Measurements from ENCODE around the gene ATG2B. TPM values are rescaled to one million over a fixed set of nuclear protein-coding genes. Genes with fewer than 3 reads are reported as not detected.

Gene ATG2B
- total and polyA plus RNA-seq, 4 experiments from 2014 or later, result 1.0 to 37.8 (median 15.8) TPM

DNA sequence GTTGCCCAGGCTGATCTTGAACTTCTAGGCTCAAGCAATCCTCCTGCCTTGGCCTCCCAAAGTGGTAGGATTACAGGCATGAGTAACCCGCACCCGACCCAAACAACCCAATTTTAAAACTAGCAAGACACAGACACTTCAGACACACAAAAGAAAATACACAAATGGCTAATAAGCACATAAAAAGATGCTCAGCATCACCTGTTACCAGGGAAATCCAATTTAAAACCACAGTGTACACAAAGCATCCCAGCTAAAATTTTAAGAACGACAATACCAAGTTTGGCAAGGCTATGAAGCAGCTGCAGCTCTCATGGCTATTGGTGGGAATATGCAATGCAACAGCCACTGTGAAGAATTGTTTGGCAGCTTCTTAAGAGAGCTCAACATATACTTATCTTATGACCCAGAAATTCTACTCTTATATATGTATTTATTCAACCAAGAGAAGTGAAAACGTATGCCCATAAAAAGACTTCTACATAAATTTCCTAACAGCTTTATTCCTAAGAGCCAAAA lies 65.1 kb downstream of the ATG2B start:
- peaks cover 5% of the 10 kb centered on the region for H3K36me3 ChIP-seq (ENCODE audit: insufficient read depth, low read length)
- no peaks in the 10 kb centered on the region for H3K9me3 ChIP-seq (ENCODE audit: control insufficient read depth in 1 of 2, low read length in 2 of 2)
- Mint-ChIP-seq H3K36me3 (peaks cover 32 to 44% of the 10 kb centered on the region in 2 donors), H3K4me3 (no peak overlapping the region), H3K27me3 (no peaks in the 10 kb centered on the region), H3K4me1 (no peaks in the 10 kb centered on the region), H3K27ac (peak overlapping the region in 1 of 7 donors; percentile 32), H3K9me3 (peaks cover 0 to 2% (median 0%) of the 10 kb centered on the region in 8 donors)
- no peak overlapping the region for H3K4me3 ChIP-seq (ENCODE audit: low read length in 2 of 2)
- intact Hi-C loops (cut with micrococcal nuclease), result no loop called here
- H3K27me3 ChIP-seq (ENCODE audit: insufficient read depth, low read length), result no peaks in the 10 kb centered on the region
- POLR2A ChIA-PET (ENCODE audit: partially characterized antibody), result no interaction called here
- no peak for DNase-seq
- CTCF ChIA-PET (ENCODE audit: partially characterized antibody), result interaction anchor here (0.9 to 5.0 kb wide), 6 partner anchors 9 to 126 kb away, joined by 3 to 36 read pairs (median 6); no protein-coding TSS in a partner anchor
- no peaks in the 10 kb centered on the region for H3K4me1 ChIP-seq (ENCODE audit: insufficient read depth, low read length)
- H3K27ac ChIP-seq (ENCODE audit: low read depth, low read length), result no peak overlapping the region

DNA sequence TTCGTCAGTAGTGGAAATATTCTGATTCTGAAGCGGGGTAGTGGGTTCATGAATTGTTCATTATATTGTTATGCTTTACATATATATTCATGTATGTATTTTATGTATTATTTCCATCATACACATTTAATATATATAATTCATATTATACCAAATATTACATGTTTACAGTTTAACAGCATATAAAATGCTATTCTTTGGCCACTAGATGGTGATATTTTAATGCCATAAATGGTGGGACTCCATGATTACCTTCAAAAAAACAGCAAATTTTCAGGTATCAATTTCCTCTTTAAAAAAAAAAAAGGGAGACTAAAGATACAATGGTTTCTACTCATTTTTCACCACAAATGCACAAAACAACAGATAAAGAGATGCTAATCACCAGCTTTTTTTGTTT lies 66.1 kb downstream of the ATG2B start:
- Histone ChIP-seq H3K27me3 (ENCODE audit: insufficient read depth, low read length) (no peaks in the 10 kb centered on the region), H3K9me3 (ENCODE audit: control insufficient read depth in 1 of 2, low read length in 2 of 2) (no peaks in the 10 kb centered on the region), H3K36me3 (ENCODE audit: insufficient read depth, low read length) (peaks cover 5% of the 10 kb centered on the region), H3K4me1 (ENCODE audit: insufficient read depth, low read length) (no peaks in the 10 kb centered on the region), H3K4me3 (ENCODE audit: low read length in 2 of 2) (no peak overlapping the region), H3K27ac (ENCODE audit: low read depth, low read length) (no peak overlapping the region)
- DNase-seq, result peak in 4 of 5 donors; percentile 24 to 37 (median 32)
- no peak overlapping the region for H3K4me3 Mint-ChIP-seq
- H3K36me3 Mint-ChIP-seq, result peaks cover 30 to 42% of the 10 kb centered on the region in 2 donors
- peaks cover 0 to 2% (median 0%) of the 10 kb centered on the region in 8 donors for H3K9me3 Mint-ChIP-seq
- no peaks in the 10 kb centered on the region for H3K4me1 Mint-ChIP-seq
- no peaks in the 10 kb centered on the region for H3K27me3 Mint-ChIP-seq
- ChIA-PET CTCF (ENCODE audit: partially characterized antibody) (interaction anchor here (0.9 to 5.0 kb wide), 7 partner anchors 11 to 130 kb away, joined by 3 to 36 read pairs (median 6); no protein-coding TSS in a partner anchor), POLR2A (ENCODE audit: partially characterized antibody) (no interaction called here)
- no peak overlapping the region for H3K27ac Mint-ChIP-seq
- intact Hi-C loops (cut with micrococcal nuclease), result no loop called here

GRCh38 chr14:96294246-96294645 lies 68.9 kb downstream of the ATG2B start:
- no peaks in the 10 kb centered on the region for H3K9me3 ChIP-seq (ENCODE audit: control insufficient read depth in 1 of 2, low read length in 2 of 2)
- Mint-ChIP-seq H3K27me3 (no peaks in the 10 kb centered on the region), H3K36me3 (peaks cover 40% of the 10 kb centered on the region in 2 donors), H3K4me1 (no peaks in the 10 kb centered on the region), H3K4me3 (no peak overlapping the region), H3K9me3 (peaks cover 0 to 2% (median 0%) of the 10 kb centered on the region in 8 donors), H3K27ac (peak overlapping the region in 1 of 7 donors; percentile 65)
- no peaks in the 10 kb centered on the region for H3K27me3 ChIP-seq (ENCODE audit: insufficient read depth, low read length)
- H3K36me3 ChIP-seq (ENCODE audit: insufficient read depth, low read length), result peaks cover 9% of the 10 kb centered on the region
- H3K4me3 ChIP-seq (ENCODE audit: low read length in 2 of 2), result no peak overlapping the region
- CTCF ChIA-PET (ENCODE audit: partially characterized antibody), result no interaction called here
- DNase-seq, result no peak
- intact Hi-C loops (cut with micrococcal nuclease), result no loop called here
- H3K27ac ChIP-seq (ENCODE audit: low read depth, low read length), result no peak overlapping the region
- POLR2A ChIA-PET (ENCODE audit: partially characterized antibody), result no interaction called here
- no peaks in the 10 kb centered on the region for H3K4me1 ChIP-seq (ENCODE audit: insufficient read depth, low read length)

DNA sequence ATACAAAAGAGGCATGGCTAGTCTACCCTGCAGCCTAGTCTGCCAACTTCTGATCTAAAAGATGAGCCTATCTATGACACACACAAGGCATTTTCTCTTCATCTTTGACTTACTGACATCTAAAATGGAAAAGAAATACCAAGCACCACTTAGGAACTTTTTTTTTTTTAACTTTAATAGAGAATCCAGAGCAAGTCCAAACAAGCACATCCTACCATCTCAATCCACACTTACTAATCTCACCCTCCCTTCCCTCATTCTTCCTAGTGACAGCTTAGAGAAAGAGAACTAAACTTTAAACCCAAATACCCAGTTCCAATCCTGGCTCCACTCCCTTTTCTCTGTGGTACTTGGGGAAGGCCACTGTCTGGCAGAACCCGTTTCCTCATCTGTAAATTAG lies 75.3 kb downstream of the ATG2B start:
- peak overlapping the region in 3 of 7 donors; percentile 17 to 43 (median 37) for H3K27ac Mint-ChIP-seq
- H3K36me3 ChIP-seq (ENCODE audit: insufficient read depth, low read length), result peaks cover 39% of the 10 kb centered on the region
- ChIA-PET CTCF (ENCODE audit: partially characterized antibody) (interaction anchor here (3.9 kb wide), 1 partner anchor 12 kb away, joined by 19 read pairs; no protein-coding TSS in a partner anchor), POLR2A (ENCODE audit: partially characterized antibody) (no interaction called here)
- no peaks in the 10 kb centered on the region for H3K27me3 ChIP-seq (ENCODE audit: insufficient read depth, low read length)
- no peaks in the 10 kb centered on the region for H3K4me1 Mint-ChIP-seq
- peaks cover 55 to 65% of the 10 kb centered on the region in 2 donors for H3K36me3 Mint-ChIP-seq
- H3K4me3 Mint-ChIP-seq, result no peak overlapping the region
- H3K27ac ChIP-seq (ENCODE audit: low read depth, low read length), result no peak overlapping the region
- H3K4me3 ChIP-seq (ENCODE audit: low read length in 2 of 2), result no peak overlapping the region
- H3K4me1 ChIP-seq (ENCODE audit: insufficient read depth, low read length), result no peaks in the 10 kb centered on the region
- H3K9me3 ChIP-seq (ENCODE audit: control insufficient read depth in 1 of 2, low read length in 2 of 2), result no peaks in the 10 kb centered on the region
- H3K27me3 Mint-ChIP-seq, result no peaks in the 10 kb centered on the region
- intact Hi-C loops (cut with micrococcal nuclease), result no loop called here
- no peak for DNase-seq
- H3K9me3 Mint-ChIP-seq, result no peaks in the 10 kb centered on the region

GRCh38 chr14:96286251-96286650 lies 76.9 kb downstream of the ATG2B start:
- H3K27ac ChIP-seq (ENCODE audit: low read depth, low read length), result no peak overlapping the region
- peaks cover 39% of the 10 kb centered on the region for H3K36me3 ChIP-seq (ENCODE audit: insufficient read depth, low read length)
- Mint-ChIP-seq H3K4me3 (no peak overlapping the region), H3K27me3 (no peaks in the 10 kb centered on the region), H3K4me1 (no peaks in the 10 kb centered on the region), H3K9me3 (no peaks in the 10 kb centered on the region), H3K36me3 (peaks cover 56 to 62% of the 10 kb centered on the region in 2 donors), H3K27ac (no peak overlapping the region)
- no peaks in the 10 kb centered on the region for H3K27me3 ChIP-seq (ENCODE audit: insufficient read depth, low read length)
- no peaks in the 10 kb centered on the region for H3K4me1 ChIP-seq (ENCODE audit: insufficient read depth, low read length)
- intact Hi-C loops (cut with micrococcal nuclease), result no loop called here
- no peak for DNase-seq
- no peak overlapping the region for H3K4me3 ChIP-seq (ENCODE audit: low read length in 2 of 2)
- CTCF ChIA-PET (ENCODE audit: partially characterized antibody), result interaction anchor here (0.9 to 3.9 kb wide), 3 partner anchors 10 to 11 kb away, joined by 3 to 19 read pairs (median 7); no protein-coding TSS in a partner anchor
- H3K9me3 ChIP-seq (ENCODE audit: control insufficient read depth in 1 of 2, low read length in 2 of 2), result no peaks in the 10 kb centered on the region
- POLR2A ChIA-PET (ENCODE audit: partially characterized antibody), result no interaction called here

- Mint-ChIP-seq H3K27ac (peak overlapping the region in 2 of 7 donors; percentile 15 to 20), H3K4me1 (no peaks in the 10 kb centered on the region), H3K27me3 (no peaks in the 10 kb centered on the region), H3K4me3 (no peak overlapping the region), H3K36me3 (peaks cover 55 to 58% of the 10 kb centered on the region in 2 donors), H3K9me3 (no peaks in the 10 kb centered on the region)
- Histone ChIP-seq H3K4me3 (ENCODE audit: low read length in 2 of 2) (no peak overlapping the region), H3K9me3 (ENCODE audit: control insufficient read depth in 1 of 2, low read length in 2 of 2) (no peaks in the 10 kb centered on the region), H3K27me3 (ENCODE audit: insufficient read depth, low read length) (no peaks in the 10 kb centered on the region), H3K27ac (ENCODE audit: low read depth, low read length) (no peak overlapping the region), H3K4me1 (ENCODE audit: insufficient read depth, low read length) (no peaks in the 10 kb centered on the region), H3K36me3 (ENCODE audit: insufficient read depth, low read length) (peaks cover 39% of the 10 kb centered on the region)
- DNase-seq, result no peak
- POLR2A ChIA-PET (ENCODE audit: partially characterized antibody), result no interaction called here
- CTCF ChIA-PET (ENCODE audit: partially characterized antibody), result interaction anchor here (0.9 to 3.9 kb wide), 3 partner anchors 10 to 12 kb away, joined by 3 to 19 read pairs (median 7); no protein-coding TSS in a partner anchor
- intact Hi-C loops (cut with micrococcal nuclease), result no loop called here
These were observed 77.5 kb downstream of the ATG2B start for GRCh38 chr14:96285667-96286066.

GRCh38 chr14:96284430-96284829 lies 78.7 kb downstream of the ATG2B start:
- no peaks in the 10 kb centered on the region for H3K4me1 Mint-ChIP-seq
- Histone ChIP-seq H3K27me3 (ENCODE audit: insufficient read depth, low read length) (no peaks in the 10 kb centered on the region), H3K27ac (ENCODE audit: low read depth, low read length) (no peak overlapping the region), H3K4me1 (ENCODE audit: insufficient read depth, low read length) (no peaks in the 10 kb centered on the region), H3K9me3 (ENCODE audit: control insufficient read depth in 1 of 2, low read length in 2 of 2) (no peaks in the 10 kb centered on the region), H3K4me3 (ENCODE audit: low read length in 2 of 2) (no peak overlapping the region), H3K36me3 (ENCODE audit: insufficient read depth, low read length) (peaks cover 36% of the 10 kb centered on the region)
- no peak overlapping the region for H3K4me3 Mint-ChIP-seq
- no peaks in the 10 kb centered on the region for H3K27me3 Mint-ChIP-seq
- ChIA-PET POLR2A (ENCODE audit: partially characterized antibody) (no interaction called here), CTCF (ENCODE audit: partially characterized antibody) (interaction anchor here (3.9 kb wide), 1 partner anchor 9 kb away, joined by 19 read pairs; no protein-coding TSS in a partner anchor)
- no peak for DNase-seq
- H3K36me3 Mint-ChIP-seq, result peaks cover 47% of the 10 kb centered on the region in 2 donors
- intact Hi-C loops (cut with micrococcal nuclease), result no loop called here
- no peaks in the 10 kb centered on the region for H3K9me3 Mint-ChIP-seq
- peak overlapping the region in 1 of 7 donors; percentile 37 for H3K27ac Mint-ChIP-seq
